Measurements from ENCODE around the gene HJURP. TPM values are rescaled to one million over a fixed set of nuclear protein-coding genes. Genes with fewer than 3 reads are reported as not detected.

Gene HJURP
- total RNA-seq, 1 experiment from 2014 or later, result 49.7 TPM

GRCh38 chr2:233822101-233822771 lies 32.1 kb downstream of the HJURP start:
- H3K27ac ChIP-seq (ENCODE audit: insufficient read length, low read depth, low read length), result no peak overlapping the region
- TF ChIP-seq CTCF (conservative IDR thresholded peaks at IDR 0.05), result no peak
- H3K9ac ChIP-seq (ENCODE audit: extremely low read depth, insufficient read length, low read length), result no peak overlapping the region
- Mint-ChIP-seq H3K27ac (no peak overlapping the region), H3K27me3 (ENCODE audit: low read depth) (peaks cover 2% of the 10 kb centered on the region; the same call in 1 of the 2 replicates), H3K9me3 (peaks cover 4 to 7% of the 10 kb centered on the region in 2 experiments; a peak in 4 of 5 replicates), H3K4me1 (no peaks in the 10 kb centered on the region; a peak in 1 of 4 replicates), H3K4me3 (no peak overlapping the region), H3K36me3 (ENCODE audit: insufficient read depth in 1 of 3, low read depth in 3 of 3) (no peaks in the 10 kb centered on the region)
- no peak overlapping the region for H2BK15ac ChIP-seq (ENCODE audit: low read depth, low read length)
- H3K18ac ChIP-seq (ENCODE audit: insufficient read length, low read depth, low read length), result no peak overlapping the region
- H3K23me2 ChIP-seq (ENCODE audit: insufficient read length, low read depth, low read length, poor library complexity, severe bottlenecking), result no peaks in the 10 kb centered on the region
- no peak overlapping the region for H3K4ac ChIP-seq (ENCODE audit: low read depth, low read length)
- no peak for DNase-seq
- H3K4me2 ChIP-seq (ENCODE audit: insufficient read depth, insufficient read length, low read length), result no peak overlapping the region
- H2AK5ac ChIP-seq (ENCODE audit: insufficient read length, low read length), result no peak overlapping the region
- H2BK120ac ChIP-seq (ENCODE audit: low read depth, low read length, poor library complexity, severe bottlenecking), result no peak overlapping the region
- no peak overlapping the region for H2AFZ ChIP-seq (ENCODE audit: low read length)
- no peak overlapping the region for H3K56ac ChIP-seq (ENCODE audit: insufficient read length, low read depth, low read length)
- H2BK12ac ChIP-seq (ENCODE audit: insufficient read length, low read depth, low read length), result no peak overlapping the region
- no peak overlapping the region; the same call in 1 of the 2 replicates for H3K14ac ChIP-seq (ENCODE audit: insufficient read depth, low read length)
- H3K4me1 ChIP-seq (ENCODE audit: insufficient read depth, low read length), result no peaks in the 10 kb centered on the region
- no peak overlapping the region for H2BK5ac ChIP-seq (ENCODE audit: insufficient read length, low read length)
- no peak overlapping the region for H4K5ac ChIP-seq (ENCODE audit: insufficient read length, low read depth, low read length)
- H3K23ac ChIP-seq (ENCODE audit: insufficient read length, low read depth, low read length), result no peak overlapping the region
- H2BK20ac ChIP-seq (ENCODE audit: low read depth, low read length, poor library complexity, severe bottlenecking), result no peak overlapping the region
- no peaks in the 10 kb centered on the region for H3K79me1 ChIP-seq (ENCODE audit: insufficient read depth, low read depth, low read length, poor library complexity, severe bottlenecking)
- no peaks in the 10 kb centered on the region for H3K27me3 ChIP-seq (ENCODE audit: insufficient read depth, low read length)
- no peak overlapping the region for H3T11ph ChIP-seq (ENCODE audit: low read length)
- no CpG with 5 or more reads among the region's 21 CpGs for WGBS (ENCODE audit: extremely low coverage, insufficient read length, low lambda C conversion rate)
- no peak overlapping the region for H4K8ac ChIP-seq (replicated peaks; ENCODE audit: insufficient read length, low read depth, low read length)
- H4K20me1 ChIP-seq (ENCODE audit: control insufficient read depth, insufficient read depth, insufficient read length), result no peaks in the 10 kb centered on the region
- H4K91ac ChIP-seq (ENCODE audit: insufficient read length, low read depth, low read length), result no peak overlapping the region
- no peaks in the 10 kb centered on the region for H3K79me2 ChIP-seq (ENCODE audit: insufficient read depth, low read length)
- no peaks in the 10 kb centered on the region for H3K9me3 ChIP-seq (ENCODE audit: control insufficient read depth, low read depth, low read length)

All from H9 (cell line).